ENCODE results near the gene ZDHHC11B.
"Not testable (repeated sequence)": the region's sequence is repeated elsewhere in the genome, so short reads cannot be mapped to it uniquely, and the experiment has no call there.

The ZDHHC11B gene

GRCh38 chr5:754143-754632 is 30.3 kb downstream of the ZDHHC11B start:
- DNase-seq (ENCODE audit: low read depth in 3 of 3, low spot score in 1 of 3) = not testable (repeated sequence)

DNA sequence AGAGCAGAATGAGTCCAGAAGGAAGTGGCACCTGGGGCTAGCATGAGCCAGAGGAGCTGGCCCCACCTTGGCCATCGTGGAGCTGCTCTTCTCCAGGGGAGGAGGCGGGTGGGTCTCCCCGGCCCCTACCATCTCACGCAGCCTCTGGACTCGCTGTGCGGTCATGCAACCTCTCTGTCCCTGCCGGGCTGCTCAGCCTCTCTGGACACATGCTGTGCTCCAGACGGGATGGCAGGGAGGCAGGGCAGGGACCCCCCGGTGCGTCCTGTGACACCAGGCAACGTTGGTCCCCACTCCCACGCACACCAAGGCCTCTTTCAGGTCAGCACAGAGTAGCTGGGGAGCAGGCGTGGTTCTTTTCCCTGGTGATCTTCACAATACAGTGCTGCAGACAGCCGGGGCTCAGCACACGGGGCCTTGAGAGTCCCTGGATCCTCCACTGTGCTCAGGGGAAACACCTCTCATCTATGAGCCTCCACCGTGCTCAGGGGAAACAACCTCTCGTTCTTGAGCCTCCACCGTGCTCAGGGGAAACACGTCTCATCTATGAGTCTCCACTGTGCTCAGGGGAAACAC is 30.9 kb downstream of the ZDHHC11B start:
- DNase-seq (ENCODE audit: low read depth in 3 of 3, low spot score in 1 of 3) = not testable (repeated sequence)

DNA sequence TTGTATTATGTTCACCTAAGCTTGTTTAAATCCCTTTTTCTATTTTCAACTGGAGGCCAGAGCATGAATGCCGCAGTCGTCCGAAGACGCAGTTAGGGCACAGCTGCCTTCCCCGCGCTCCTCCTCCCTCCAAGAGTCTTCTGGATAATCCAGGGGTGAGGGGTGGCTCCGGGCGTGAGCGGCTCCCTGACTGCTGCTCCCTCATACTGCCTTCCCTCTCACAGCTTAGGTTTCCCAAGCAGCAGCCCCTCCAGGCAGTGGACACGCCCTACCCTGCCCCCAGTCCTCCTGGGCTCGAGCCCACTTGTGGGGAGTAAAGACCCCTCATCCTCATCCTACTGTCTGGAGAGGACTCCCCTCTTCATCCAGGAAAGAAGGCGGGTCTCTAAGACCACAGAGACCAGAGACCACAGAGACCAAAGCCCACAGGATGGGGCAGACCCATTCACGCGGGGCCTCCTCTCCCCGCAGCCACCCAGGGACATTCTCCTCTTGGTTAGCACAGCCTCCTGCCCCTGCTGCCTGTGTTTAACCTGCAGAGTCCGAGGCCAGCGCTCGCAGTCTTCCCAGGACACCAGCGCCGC is 31.9 kb downstream of the ZDHHC11B start:
- DNase-seq (ENCODE audit: low read depth in 3 of 3, low spot score in 1 of 3) = not testable (repeated sequence)

GRCh38 chr5:751992-752391 is 32.5 kb downstream of the ZDHHC11B start:
- not testable (repeated sequence) for DNase-seq (ENCODE audit: low read depth in 3 of 3, low spot score in 1 of 3)

- no peak for DNase-seq (ENCODE audit: low read depth in 3 of 3, low spot score in 1 of 3)
Observed at GRCh38 chr5:751496-751895, 33.0 kb downstream of the ZDHHC11B start.

GRCh38 chr5:750226-750625 is 34.3 kb downstream of the ZDHHC11B start:
- DNase-seq (ENCODE audit: low read depth in 3 of 3, low spot score in 1 of 3) = not testable (repeated sequence)

DNA sequence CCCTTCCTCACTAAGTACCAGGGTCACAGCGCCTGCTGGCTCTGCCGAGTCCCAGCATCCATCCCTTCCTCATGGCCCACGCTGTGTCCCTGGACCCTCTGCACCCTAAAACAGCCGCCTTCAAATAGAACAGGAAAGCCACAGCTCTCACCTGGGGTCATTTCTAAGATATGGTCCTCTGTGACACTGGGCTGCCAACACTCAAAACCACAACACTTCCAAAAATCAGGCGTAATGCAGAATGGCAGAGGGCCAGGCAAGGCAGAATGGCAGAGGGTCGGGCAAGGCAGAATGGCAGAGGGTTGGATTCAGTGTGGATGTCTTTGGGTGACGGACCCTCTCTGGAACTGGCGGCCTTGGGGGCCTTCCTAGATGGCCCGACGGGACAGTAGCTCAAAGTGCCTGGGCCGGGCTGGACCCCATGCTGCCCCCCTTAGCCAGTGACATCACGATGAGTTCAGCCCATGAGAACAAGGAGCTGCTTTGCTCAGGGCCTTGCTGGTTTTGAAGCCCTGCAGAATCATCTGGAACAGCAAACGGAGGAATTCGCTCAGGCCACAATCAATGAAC is 35.3 kb downstream of the ZDHHC11B start:
- no peak for DNase-seq (ENCODE audit: low read depth in 3 of 3, low spot score in 1 of 3)

DNA sequence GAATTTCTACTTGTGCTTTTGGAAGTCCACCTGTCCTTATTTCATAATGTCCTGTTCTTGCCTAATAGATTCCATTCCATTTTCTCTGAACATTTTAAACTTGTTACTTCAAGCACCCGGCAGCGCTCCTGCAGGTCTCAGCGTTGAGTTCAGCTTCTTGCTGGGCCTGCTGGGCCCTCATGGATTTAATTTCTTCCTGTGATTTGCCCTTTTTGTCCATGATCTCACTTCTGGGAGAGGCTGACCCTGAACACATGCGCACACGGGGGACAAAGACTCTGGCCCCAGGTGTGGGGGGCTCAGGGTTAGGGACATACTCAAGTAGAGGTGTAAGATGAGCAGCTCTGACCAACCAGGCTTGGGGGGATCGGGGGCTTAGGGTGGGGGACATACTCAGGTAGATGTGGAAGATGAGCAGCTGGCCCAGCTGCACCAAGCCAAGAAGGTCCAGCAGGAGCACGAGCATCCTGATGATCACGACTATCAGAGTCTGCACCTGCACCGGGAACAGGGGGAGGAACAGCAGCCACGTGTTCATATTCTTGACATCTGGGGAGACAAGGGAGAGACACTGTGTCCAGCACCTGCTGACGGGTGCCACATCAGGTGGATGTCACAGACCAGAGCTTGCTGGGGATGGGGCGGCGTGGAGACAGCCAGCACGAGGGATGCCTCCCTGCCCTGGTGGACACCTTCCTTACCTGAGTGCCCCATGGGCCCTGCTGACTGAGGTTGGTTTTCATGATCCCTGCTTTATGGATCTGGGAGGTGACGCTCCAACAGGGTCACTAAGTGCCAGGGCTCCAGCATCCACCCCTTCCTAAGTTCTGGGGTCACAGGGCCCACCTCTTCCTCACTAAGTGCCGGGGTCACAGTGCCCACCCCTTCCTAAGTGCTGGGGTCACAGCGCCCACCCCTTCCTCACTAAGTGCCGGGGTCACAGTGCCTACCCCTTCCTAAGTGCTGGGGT is 36.2 kb downstream of the ZDHHC11B start:
- DNase-seq (ENCODE audit: low read depth in 3 of 3, low spot score in 1 of 3) = not testable (repeated sequence)

- DNase-seq (ENCODE audit: low read depth in 3 of 3, low spot score in 1 of 3) = not testable (repeated sequence)
Observed at GRCh38 chr5:747303-747844, 37.2 kb downstream of the ZDHHC11B start.

DNA sequence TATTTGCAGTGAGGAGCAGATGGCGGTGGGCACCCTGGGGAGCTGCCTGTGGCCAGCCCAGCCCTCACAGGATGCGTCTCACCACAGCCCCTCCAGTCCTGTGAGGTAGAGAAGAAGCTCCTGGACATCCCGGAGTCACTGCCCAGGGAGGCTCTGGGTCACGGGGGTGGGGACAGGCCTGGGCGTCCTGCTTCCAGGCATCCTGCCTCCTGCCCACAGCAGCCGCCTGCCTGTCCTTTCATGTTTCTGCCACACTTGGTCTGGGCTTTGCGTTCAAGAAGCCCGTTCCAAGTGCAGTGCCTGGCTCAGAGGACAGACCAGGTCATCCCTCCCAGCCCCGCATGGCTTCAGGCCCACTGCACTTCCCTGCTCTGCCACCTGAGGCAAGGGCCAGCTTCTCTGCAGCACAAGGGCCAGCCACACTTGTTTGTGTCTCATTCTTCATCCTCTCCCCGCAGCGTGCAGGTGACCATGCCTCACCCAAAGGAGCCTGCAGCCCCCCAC is 38.2 kb downstream of the ZDHHC11B start:
- no peak for DNase-seq (ENCODE audit: low read depth in 3 of 3, low spot score in 1 of 3)

DNA sequence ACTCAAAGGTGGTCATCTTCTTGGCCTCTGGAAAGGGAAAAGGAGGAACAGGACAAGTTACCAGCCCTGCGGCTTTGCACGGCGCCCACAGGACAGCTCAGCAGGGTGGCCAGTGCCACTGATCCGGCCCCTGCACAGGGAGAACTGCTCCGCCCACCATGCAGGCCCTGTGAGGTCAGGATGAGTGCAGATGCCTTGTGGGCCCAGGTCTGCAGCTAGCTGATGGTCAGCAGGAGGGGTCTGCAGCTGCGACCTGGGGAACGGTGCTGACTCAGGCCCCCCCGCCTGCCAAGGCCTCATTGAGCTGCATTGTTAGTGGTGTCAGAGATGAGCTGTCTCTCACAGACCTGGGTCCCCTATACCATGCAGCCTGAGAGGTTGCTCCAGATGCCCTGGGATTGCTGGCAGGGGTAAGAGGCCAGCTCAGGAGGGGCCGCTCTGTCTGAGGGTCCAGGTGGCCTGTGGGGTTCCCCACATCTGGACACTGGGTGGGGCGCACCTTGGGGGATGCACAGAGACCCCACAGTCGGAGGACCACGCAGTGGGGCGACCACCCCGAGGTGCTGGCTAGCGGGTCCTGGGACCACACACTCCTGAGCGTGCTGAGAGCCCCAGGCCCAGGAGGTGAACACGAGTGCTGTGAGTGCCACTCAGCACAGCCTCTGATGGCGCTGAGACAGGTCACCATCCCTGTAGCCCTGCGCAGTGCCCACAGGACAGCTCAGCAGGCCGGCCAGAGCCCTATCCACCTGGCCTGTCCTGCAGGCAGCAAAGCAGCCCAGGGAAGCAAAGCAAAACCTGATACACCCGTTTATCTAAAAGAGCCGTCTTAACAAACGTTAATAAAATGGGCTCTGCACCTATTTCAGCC is 39.0 kb downstream of the ZDHHC11B start:
- DNase-seq (ENCODE audit: low read depth in 3 of 3, low spot score in 1 of 3) = not testable (repeated sequence)

- DNase-seq (ENCODE audit: low read depth in 3 of 3, low spot score in 1 of 3) = not testable (repeated sequence)
Observed at GRCh38 chr5:743696-744404, 40.7 kb downstream of the ZDHHC11B start.

DNA sequence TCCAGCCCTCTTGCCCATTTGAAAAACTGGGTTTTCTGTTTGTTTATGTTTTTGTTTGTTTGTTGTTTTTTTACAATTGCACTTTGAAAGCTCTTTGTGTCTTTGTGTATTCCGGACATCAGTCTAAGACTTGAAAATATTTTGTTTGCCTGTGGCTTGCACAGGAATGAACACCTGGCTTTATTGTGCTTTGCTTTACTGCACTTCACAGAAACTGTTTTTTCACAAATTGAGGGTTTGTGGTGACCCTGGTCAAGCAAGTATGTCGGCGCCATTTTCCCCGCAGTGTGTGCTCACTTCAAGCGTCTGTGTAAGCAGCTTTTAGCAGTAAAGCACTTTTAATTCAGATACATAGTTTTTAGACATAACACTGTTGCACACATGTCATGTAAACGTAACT is 42.3 kb downstream of the ZDHHC11B start:
- DNase-seq (ENCODE audit: low read depth in 3 of 3, low spot score in 1 of 3) = not testable (repeated sequence)

- DNase-seq (ENCODE audit: low read depth in 3 of 3, low spot score in 1 of 3) = not testable (repeated sequence)
Observed at GRCh38 chr5:734145-734544, 50.4 kb downstream of the ZDHHC11B start.

GRCh38 chr5:732754-733454 is 51.6 kb downstream of the ZDHHC11B start:
- DNase-seq (ENCODE audit: low read depth in 3 of 3, low spot score in 1 of 3) = not testable (repeated sequence)

DNA sequence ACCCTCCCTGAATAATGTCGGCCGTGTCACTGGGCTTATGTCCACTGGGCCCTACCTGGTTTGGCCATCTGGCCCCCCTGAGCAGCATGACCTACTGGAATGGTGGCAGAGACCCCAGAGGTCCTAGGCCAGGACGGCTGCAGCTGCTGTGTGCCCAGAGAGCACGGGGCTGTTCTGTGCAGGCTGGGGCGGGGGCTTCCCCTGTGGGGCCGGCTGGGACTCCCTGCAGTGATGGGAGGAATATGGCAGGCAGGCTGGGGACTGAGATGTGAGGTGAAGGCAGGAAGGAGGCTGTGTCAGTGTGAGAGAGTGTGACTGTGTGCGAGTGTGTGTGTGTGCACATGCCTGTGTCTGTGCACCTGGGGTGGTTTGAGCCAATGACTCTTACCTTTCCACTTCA is 55.3 kb downstream of the ZDHHC11B start:
- DNase-seq (ENCODE audit: low read depth in 3 of 3, low spot score in 1 of 3) = not testable (repeated sequence)

GRCh38 chr5:727087-727486 is 57.4 kb downstream of the ZDHHC11B start:
- DNase-seq (ENCODE audit: low read depth in 3 of 3, low spot score in 1 of 3) = not testable (repeated sequence)

DNA sequence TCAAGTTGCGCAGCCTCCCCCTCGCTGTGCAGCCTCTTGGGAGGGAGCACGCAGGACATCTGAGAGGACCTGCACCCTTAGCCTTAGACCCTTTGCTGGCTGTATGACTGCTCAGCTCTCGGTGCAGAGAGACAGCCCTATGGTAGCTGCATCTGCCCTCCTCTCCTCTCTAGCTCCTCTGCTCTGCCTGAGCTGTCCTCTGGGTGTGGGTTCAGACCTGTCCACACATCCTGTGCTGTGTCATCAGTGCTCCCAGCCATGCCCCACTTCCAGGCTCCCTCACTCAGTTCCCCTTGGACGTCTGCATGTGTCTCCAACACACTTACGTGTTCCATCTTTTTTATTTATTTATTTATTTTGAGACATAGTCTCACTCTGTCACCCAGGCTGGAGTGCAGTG is 60.7 kb downstream of the ZDHHC11B start:
- DNase-seq (ENCODE audit: low read depth in 3 of 3, low spot score in 1 of 3) = not testable (repeated sequence)

GRCh38 chr5:723309-723708 is 61.2 kb downstream of the ZDHHC11B start:
- not testable (repeated sequence) for DNase-seq (ENCODE audit: low read depth in 3 of 3, low spot score in 1 of 3)
